PC-9 (cell line): ENCODE data around the gene CACNA1I. TPM values are rescaled to one million over a fixed set of nuclear protein-coding genes. Genes with fewer than 3 reads are reported as not detected.

Experiments
- BruUV-seq: library from RNA; stranded (reverse); fragments of 400-500 nt; replicated peaks from 2 replicates; lab custom pipeline; 2021; lab: Mats Ljungman, UMichigan
- CTCF ChIA-PET: fragments of 300-600 bp; sonication (Branson Sonifier 250); formaldehyde crosslinking; loops from one replicate; lab custom pipeline; 2022; ENCODE audit warnings: antibody characterized with exemption; lab: Charles Lee
- POLR2A ChIA-PET: fragments of 300-600 bp; sonication (Branson Sonifier 250); formaldehyde crosslinking; loops from one replicate; lab custom pipeline; 2022; ENCODE audit warnings: antibody characterized with exemption; ENCODE audit not compliant: unreplicated experiment; lab: Charles Lee
- DNase-seq, 2 experiments: peaks; one replicate each; pipeline versions ENCODE4 v3.0.0 to v3.0.0-alpha.2; 2015 to 2022; ENCODE audit warnings: mixed read lengths in 1 of 2
- H2AFZ ChIP-seq: fragments of 200-600 bp; sonication (generic); 2 replicates; pipeline ENCODE4 v1.8.1; 2017; ENCODE audit warnings: antibody characterized with exemption
- H3F3A ChIP-seq: fragments of 200-600 bp; sonication (generic); 2 replicates; pipeline ENCODE4 v1.8.1; 2017; ENCODE audit warnings: antibody characterized with exemption, mild to moderate bottlenecking, low read depth; ENCODE audit not compliant: insufficient read depth
- H3K27ac ChIP-seq: fragments of 200-600 bp; sonication (generic); 2 replicates; pipeline ENCODE4 v1.6.1; 2016; ENCODE audit warnings: mixed run types
- H3K27me3 ChIP-seq: fragments of 200-600 bp; sonication (generic); 2 replicates; pipeline ENCODE4 v1.6.1; 2016; ENCODE audit warnings: low read depth, mixed run types; ENCODE audit not compliant: insufficient read depth
- H3K36me3 ChIP-seq: fragments of 200-600 bp; sonication (generic); 2 replicates; pipeline ENCODE4 v1.6.1; 2016; ENCODE audit warnings: low read depth, mixed run types
- H3K4me1 ChIP-seq: fragments of 200-600 bp; sonication (generic); replicated peaks from 2 replicates; pipeline ENCODE4 v1.6.1; 2016; ENCODE audit warnings: mixed run types; ENCODE audit not compliant: insufficient read depth
- H3K4me2 ChIP-seq: fragments of 200-600 bp; sonication (generic); 2 replicates; pipeline ENCODE4 v1.6.1; 2017; ENCODE audit warnings: mixed run types
- H3K4me3 ChIP-seq: fragments of 200-600 bp; sonication (generic); 2 replicates; pipeline ENCODE4 v1.6.1; 2016; ENCODE audit warnings: mixed run types
- H3K79me2 ChIP-seq: fragments of 200-600 bp; sonication (generic); 2 replicates; pipeline ENCODE4 v1.6.1; 2017; ENCODE audit warnings: low read depth, mixed run types
- H3K9me2 ChIP-seq: fragments of 200-600 bp; sonication (generic); 2 replicates; pipeline ENCODE4 v1.8.1; 2017; ENCODE audit warnings: mild to moderate bottlenecking; ENCODE audit not compliant: insufficient read depth
- H3K9me3 ChIP-seq: fragments of 200-600 bp; sonication (generic); 2 replicates; pipeline ENCODE4 v1.8.1; 2016; ENCODE audit warnings: low read depth; ENCODE audit not compliant: insufficient read depth
- H4K20me1 ChIP-seq: fragments of 200-600 bp; sonication (generic); 2 replicates; pipeline ENCODE4 v1.8.1; 2017; ENCODE audit not compliant: insufficient read depth
- EZH2 ChIP-seq: fragments of 200-600 bp; sonication (generic); IDR thresholded peaks from 2 replicates; pipeline ENCODE4 v1.8.0; 2017; ENCODE audit warnings: antibody characterized with exemption, low read depth
- intact Hi-C: fragments of 100-400 bp; cut with micrococcal nuclease; formaldehyde crosslinking; loops from one replicate; pipeline ENCODE4 v1.10.0; 2022; ENCODE audit not compliant: unreplicated experiment
- total RNA-seq: library from RNA; stranded (reverse); gene quantifications from 2 replicates; pipeline ENCODE4 v1.2.3, GENCODE V29; 2021
- TF ChIP-seq, protein P1 (sequence below): fragments of 200-600 bp; sonication (generic); conservative IDR thresholded peaks from 2 replicates; pipeline ENCODE4 v1.6.1; 2017; ENCODE audit warnings: mixed run types, antibody characterized with exemption, mild to moderate bottlenecking, moderate library complexity

The CACNA1I gene
- total RNA-seq, 1 experiment from 2014 or later, result 2.8 TPM

DNA sequence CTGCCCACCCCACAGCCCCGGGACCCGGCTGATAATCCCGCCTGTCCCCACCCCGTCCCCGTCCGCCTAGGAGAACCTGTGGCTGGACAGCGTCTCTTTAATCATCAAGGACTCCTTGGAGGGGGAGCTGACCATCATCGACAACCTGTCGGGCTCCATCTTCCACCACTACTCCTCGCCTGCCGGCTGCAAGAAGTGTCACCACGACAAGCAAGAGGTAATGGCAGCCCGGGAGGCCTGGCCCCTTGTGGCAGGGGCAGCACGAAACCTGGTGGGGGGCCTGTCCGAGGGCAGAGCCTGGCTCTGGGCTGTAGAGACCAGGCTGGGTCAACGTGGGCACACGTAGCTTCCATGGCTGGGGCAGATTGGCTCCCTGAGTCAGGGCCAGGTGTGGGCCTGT, 109.1 kb downstream of the CACNA1I start:
- H3K4me3 ChIP-seq, result no peak overlapping the region
- no TSS peak for BruUV-seq
- CTCF ChIA-PET, result no interaction called here
- intact Hi-C loops, result no loop called here
- H2AFZ ChIP-seq, result no peak overlapping the region
- no peaks in the 10 kb centered on the region for H3K9me3 ChIP-seq
- no peak for DNase-seq
- H3K27me3 ChIP-seq, result no peaks in the 10 kb centered on the region
- H3K4me1 ChIP-seq, result peaks cover 11% of the 10 kb centered on the region
- H3K9me2 ChIP-seq, result no peaks in the 10 kb centered on the region
- H3F3A ChIP-seq, result no peaks in the 10 kb centered on the region
- H3K27ac ChIP-seq, result no peak overlapping the region
- no peaks in the 10 kb centered on the region for H3K79me2 ChIP-seq
- TF ChIP-seq EZH2, result no peak
- TF ChIP-seq, protein P1, sequence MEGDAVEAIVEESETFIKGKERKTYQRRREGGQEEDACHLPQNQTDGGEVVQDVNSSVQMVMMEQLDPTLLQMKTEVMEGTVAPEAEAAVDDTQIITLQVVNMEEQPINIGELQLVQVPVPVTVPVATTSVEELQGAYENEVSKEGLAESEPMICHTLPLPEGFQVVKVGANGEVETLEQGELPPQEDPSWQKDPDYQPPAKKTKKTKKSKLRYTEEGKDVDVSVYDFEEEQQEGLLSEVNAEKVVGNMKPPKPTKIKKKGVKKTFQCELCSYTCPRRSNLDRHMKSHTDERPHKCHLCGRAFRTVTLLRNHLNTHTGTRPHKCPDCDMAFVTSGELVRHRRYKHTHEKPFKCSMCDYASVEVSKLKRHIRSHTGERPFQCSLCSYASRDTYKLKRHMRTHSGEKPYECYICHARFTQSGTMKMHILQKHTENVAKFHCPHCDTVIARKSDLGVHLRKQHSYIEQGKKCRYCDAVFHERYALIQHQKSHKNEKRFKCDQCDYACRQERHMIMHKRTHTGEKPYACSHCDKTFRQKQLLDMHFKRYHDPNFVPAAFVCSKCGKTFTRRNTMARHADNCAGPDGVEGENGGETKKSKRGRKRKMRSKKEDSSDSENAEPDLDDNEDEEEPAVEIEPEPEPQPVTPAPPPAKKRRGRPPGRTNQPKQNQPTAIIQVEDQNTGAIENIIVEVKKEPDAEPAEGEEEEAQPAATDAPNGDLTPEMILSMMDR, result no peak
- no peak overlapping the region for H3K4me2 ChIP-seq
- POLR2A ChIA-PET, result no interaction called here
- H4K20me1 ChIP-seq, result no peaks in the 10 kb centered on the region
- H3K36me3 ChIP-seq, result no peaks in the 10 kb centered on the region

DNA sequence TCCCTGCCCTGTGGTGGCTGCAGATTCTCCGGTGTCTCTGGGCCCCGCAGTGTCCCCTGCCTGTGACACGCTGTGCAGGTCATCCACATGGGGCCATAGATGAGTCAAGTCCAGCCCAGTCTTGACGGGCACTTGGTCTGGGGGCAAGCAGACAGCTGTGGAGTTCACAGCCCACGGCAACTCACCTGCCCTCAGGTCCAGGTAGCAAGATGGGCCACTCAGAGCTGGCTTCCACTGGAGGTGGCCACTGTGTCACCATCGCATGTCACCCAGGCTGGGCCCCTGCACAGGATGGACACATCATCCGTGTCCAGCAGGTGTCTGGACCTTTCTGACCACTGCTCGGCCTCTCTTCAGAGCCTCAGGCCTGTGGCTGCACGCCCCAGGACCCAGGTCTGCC, 109.9 kb downstream of the CACNA1I start:
- Histone ChIP-seq H3K36me3 (no peaks in the 10 kb centered on the region), H3K27ac (no peak overlapping the region), H3K9me2 (no peaks in the 10 kb centered on the region), H3K4me2 (no peak overlapping the region), H3K4me3 (no peak overlapping the region), H3K27me3 (no peaks in the 10 kb centered on the region), H4K20me1 (no peaks in the 10 kb centered on the region), H2AFZ (no peak overlapping the region), H3K79me2 (no peaks in the 10 kb centered on the region), H3K9me3 (no peaks in the 10 kb centered on the region), H3F3A (no peaks in the 10 kb centered on the region), H3K4me1 (peaks cover 3% of the 10 kb centered on the region; the same call in 1 of the 2 replicates)
- intact Hi-C loops, result no loop called here
- DNase-seq, result no peak
- TF ChIP-seq EZH2, result no peak
- TF ChIP-seq, protein P1, result no peak
- BruUV-seq, result no TSS peak
- POLR2A ChIA-PET, result no interaction called here
- CTCF ChIA-PET, result no interaction called here

DNA sequence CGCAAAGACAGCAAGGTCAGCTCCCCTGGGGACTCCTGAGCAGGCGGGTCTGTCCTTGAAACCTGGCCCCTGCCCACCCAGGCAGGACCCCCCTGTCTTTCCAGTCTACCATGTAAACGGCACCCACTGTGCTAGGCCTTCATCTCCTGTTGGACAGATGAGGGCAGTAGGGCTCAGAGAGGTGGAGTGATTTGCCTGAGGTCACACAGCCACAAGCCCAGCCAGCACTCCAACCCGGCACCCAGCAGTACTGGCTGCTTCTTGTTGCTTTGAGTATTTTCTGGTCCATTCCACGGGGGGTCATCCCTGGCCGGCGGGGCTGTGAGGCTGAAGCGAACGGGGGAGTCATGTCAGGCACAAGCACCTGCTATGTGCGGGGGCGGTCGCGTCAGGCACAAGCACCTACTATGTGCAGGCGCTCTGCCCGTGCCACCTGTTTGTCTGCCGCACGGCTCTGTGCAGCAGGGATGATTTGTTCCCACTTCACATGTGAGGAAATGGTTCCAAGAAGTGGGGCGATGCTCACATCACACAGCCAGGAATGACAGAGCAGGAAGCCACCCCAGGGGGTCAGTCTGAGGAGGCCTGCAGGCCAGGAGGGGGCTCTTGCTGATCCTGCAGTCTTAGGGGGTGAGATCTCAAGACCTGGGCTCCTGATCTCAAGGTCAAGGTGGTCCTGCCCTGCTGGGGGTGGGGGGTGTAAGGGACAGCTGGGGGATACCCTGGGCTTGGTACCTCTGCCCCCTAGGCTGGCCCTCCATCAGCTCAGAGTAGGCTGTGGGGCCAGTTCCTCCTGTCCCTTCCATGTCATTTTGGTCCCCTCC, 110.7 kb downstream of the CACNA1I start:
- no peak overlapping the region for H3K4me2 ChIP-seq
- CTCF ChIA-PET, result no interaction called here
- no TSS peak for BruUV-seq
- POLR2A ChIA-PET, result no interaction called here
- no peak overlapping the region for H3K27ac ChIP-seq
- no peaks in the 10 kb centered on the region for H3K79me2 ChIP-seq
- intact Hi-C loops, result no loop called here
- TF ChIP-seq, protein P1, result no peak
- no peak for TF ChIP-seq EZH2
- no peak overlapping the region for H3K4me3 ChIP-seq
- H3K4me1 ChIP-seq, result no peaks in the 10 kb centered on the region
- no peaks in the 10 kb centered on the region for H3F3A ChIP-seq
- no peak overlapping the region for H2AFZ ChIP-seq
- no peaks in the 10 kb centered on the region for H3K9me2 ChIP-seq
- no peaks in the 10 kb centered on the region for H4K20me1 ChIP-seq
- no peaks in the 10 kb centered on the region for H3K36me3 ChIP-seq
- H3K9me3 ChIP-seq, result no peaks in the 10 kb centered on the region
- H3K27me3 ChIP-seq, result no peaks in the 10 kb centered on the region
- DNase-seq, result no peak
